Neural progenitor cell (in vitro differentiated cells): ENCODE results near the gene NANP. TPM values are rescaled to one million over a fixed set of nuclear protein-coding genes. Genes with fewer than 3 reads are reported as not detected.

Source experiments
- DNase-seq: peaks from one replicate; pipeline ENCODE4 v3.0.0-alpha.2; 2016; ENCODE audit warnings: low spot score
- H2AFZ ChIP-seq: fragments of 200-600 bp; sonication (generic); replicated peaks from 2 replicates; pipeline ENCODE4 v1.6.1; 2016; ENCODE audit warnings: antibody characterized with exemption
- H3F3A ChIP-seq: fragments of 200-600 bp; sonication (generic); 2 replicates; pipeline ENCODE4 v1.6.1; 2016; ENCODE audit warnings: antibody characterized with exemption, low read depth
- H3K27ac ChIP-seq: fragments of 200-600 bp; sonication (generic); 2 replicates; pipeline ENCODE4 v1.5.1; 2016; ENCODE audit warnings: mild to moderate bottlenecking
- H3K27me3 ChIP-seq: fragments of 200-600 bp; sonication (generic); 2 replicates; pipeline ENCODE4 v1.6.1; 2016; ENCODE audit warnings: mild to moderate bottlenecking, moderate library complexity
- H3K36me3 ChIP-seq: fragments of 200-600 bp; sonication (generic); 2 replicates; pipeline ENCODE4 v1.5.1; 2016
- H3K4me1 ChIP-seq: fragments of 200-600 bp; sonication (generic); 2 replicates; pipeline ENCODE4 v1.6.1; 2016; ENCODE audit warnings: mixed run types
- H3K4me2 ChIP-seq: fragments of 200-600 bp; sonication (generic); 2 replicates; pipeline ENCODE4 v1.6.1; 2016
- H3K4me3 ChIP-seq: fragments of 200-600 bp; sonication (generic); 2 replicates; pipeline ENCODE4 v1.5.1; 2016
- H3K79me2 ChIP-seq: fragments of 200-600 bp; sonication (generic); 2 replicates; pipeline ENCODE4 v1.6.1; 2016; ENCODE audit warnings: low read depth
- H3K9ac ChIP-seq: fragments of 200-600 bp; sonication (generic); 2 replicates; pipeline ENCODE4 v1.6.1; 2016
- H3K9me3 ChIP-seq: fragments of 200-600 bp; sonication (generic); 2 replicates; pipeline ENCODE4 v1.5.1; 2016; ENCODE audit warnings: low read depth
- H4K20me1 ChIP-seq: fragments of 200-600 bp; sonication (generic); 2 replicates; pipeline ENCODE4 v1.6.1; 2016; ENCODE audit warnings: low read depth
- H3K27ac Mint-ChIP-seq: 3 replicates; pipeline ENCODE4 v1.8.0; 2021; ENCODE audit warnings: mixed read lengths
- H3K27me3 Mint-ChIP-seq: 2 replicates; pipeline ENCODE4 v1.8.0; 2022; ENCODE audit warnings: low read depth, mild to moderate bottlenecking, inconsistent platforms, moderate library complexity, mixed read lengths; ENCODE audit not compliant: insufficient read depth
- H3K36me3 Mint-ChIP-seq: 3 replicates; pipeline ENCODE4 v1.8.0; 2021; ENCODE audit warnings: mixed read lengths
- H3K4me1 Mint-ChIP-seq: 3 replicates; pipeline ENCODE4 v1.8.0; 2021; ENCODE audit warnings: mixed read lengths
- H3K4me3 Mint-ChIP-seq: 3 replicates; pipeline ENCODE4 v1.8.0; 2021; ENCODE audit warnings: mild to moderate bottlenecking, moderate library complexity, mixed read lengths
- H3K9me3 Mint-ChIP-seq: 3 replicates; pipeline ENCODE4 v1.8.0; 2020; ENCODE audit warnings: mixed read lengths
- CTCF ChIP-seq: fragments of 200-600 bp; sonication (generic); IDR thresholded peaks from 2 replicates; pipeline ENCODE4 v1.5.1; 2017; ENCODE audit warnings: antibody characterized with exemption, mild to moderate bottlenecking
- EZH2 ChIP-seq: fragments of 200-600 bp; sonication (generic); IDR thresholded peaks from 2 replicates; pipeline ENCODE4 v1.6.1; 2017; ENCODE audit warnings: antibody characterized with exemption, mild to moderate bottlenecking, moderate library complexity
- EZH2phosphoT487 ChIP-seq: fragments of 200-600 bp; sonication (generic); IDR thresholded peaks from 2 replicates; pipeline ENCODE4 v1.6.1; 2017; ENCODE audit warnings: antibody characterized with exemption
- total RNA-seq: library from RNA; depleted of rRNA; stranded (reverse); fragments of >200 nt; gene quantifications from 2 replicates; pipeline ENCODE4 v1.2.3, GENCODE V29; 2015; ENCODE audit warnings: low replicate concordance

NANP gene
- total RNA-seq, 1 donor from 2014 or later, result 3.5 TPM

DNA sequence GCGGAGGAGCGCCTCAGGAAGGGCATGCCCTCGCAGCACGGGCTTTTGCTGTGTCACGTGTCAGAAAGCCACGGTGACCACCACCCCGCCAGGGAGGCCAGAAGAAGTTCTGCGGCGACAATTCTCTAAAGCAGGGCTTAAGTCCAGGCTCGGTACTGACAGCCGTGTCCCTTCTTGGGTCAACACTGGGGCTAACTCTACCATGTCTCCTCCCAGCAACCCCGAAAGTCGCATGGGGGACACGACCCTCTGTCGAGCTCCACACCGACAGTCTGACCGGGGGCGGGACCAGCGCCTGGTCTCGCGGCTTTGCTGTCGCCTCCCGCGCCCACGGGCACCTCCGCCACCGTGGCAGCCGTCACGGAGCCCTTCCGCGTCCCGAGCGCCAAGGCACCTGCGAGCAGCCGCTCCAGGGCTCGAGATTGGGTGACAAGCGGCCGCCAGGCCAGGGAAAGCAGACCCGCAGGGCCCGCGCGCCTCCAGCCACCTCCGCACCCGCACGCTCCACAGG lies 534 bp downstream of the NANP start:
- Histone ChIP-seq H3K4me1 (peaks cover 7% of the 10 kb centered on the region), H3K27me3 (peaks cover 31% of the 10 kb centered on the region), H3K9me3 (no peaks in the 10 kb centered on the region), H2AFZ (peak overlapping the region; percentile 82), H3K4me3 (peak overlapping the region; percentile 52), H4K20me1 (no peaks in the 10 kb centered on the region), H3K9ac (no peak overlapping the region), H3K4me2 (peak overlapping the region; percentile 83), H3K79me2 (peaks cover 9% of the 10 kb centered on the region), H3K27ac (no peak overlapping the region), H3F3A (peaks cover 13% of the 10 kb centered on the region), H3K36me3 (no peaks in the 10 kb centered on the region)
- Mint-ChIP-seq H3K4me3 (peak overlapping the region; percentile 86), H3K9me3 (no peaks in the 10 kb centered on the region), H3K4me1 (peaks cover 18% of the 10 kb centered on the region), H3K27me3 (peaks cover 7% of the 10 kb centered on the region), H3K36me3 (peaks cover 18% of the 10 kb centered on the region), H3K27ac (no peak overlapping the region)
- peak; percentile 41 for DNase-seq
- TF ChIP-seq CTCF, result no peak
- TF ChIP-seq EZH2, result no peak
- TF ChIP-seq EZH2phosphoT487, result peak; percentile 49

GRCh38 chr20:25622450-25623224 lies 1.2 kb downstream of the NANP start:
- H3K4me3 ChIP-seq, result peak overlapping the region; percentile 52
- no peaks in the 10 kb centered on the region for H3K36me3 ChIP-seq
- Mint-ChIP-seq H3K27ac (no peak overlapping the region), H3K9me3 (no peaks in the 10 kb centered on the region), H3K4me1 (peaks cover 18% of the 10 kb centered on the region), H3K36me3 (peaks cover 18% of the 10 kb centered on the region), H3K27me3 (peaks cover 7% of the 10 kb centered on the region), H3K4me3 (peak overlapping the region; percentile 86)
- H3K4me1 ChIP-seq, result peaks cover 7% of the 10 kb centered on the region
- no peak overlapping the region for H3K9ac ChIP-seq
- no peak for TF ChIP-seq EZH2phosphoT487
- no peak for TF ChIP-seq EZH2
- TF ChIP-seq CTCF, result no peak
- peak overlapping the region; percentile 82 for H2AFZ ChIP-seq
- DNase-seq, result no peak
- H3K27me3 ChIP-seq, result peaks cover 31% of the 10 kb centered on the region
- peaks cover 9% of the 10 kb centered on the region for H3K79me2 ChIP-seq
- H4K20me1 ChIP-seq, result no peaks in the 10 kb centered on the region
- H3K27ac ChIP-seq, result no peak overlapping the region
- peaks cover 13% of the 10 kb centered on the region for H3F3A ChIP-seq
- peak overlapping the region; percentile 83 for H3K4me2 ChIP-seq
- H3K9me3 ChIP-seq, result no peaks in the 10 kb centered on the region

DNA sequence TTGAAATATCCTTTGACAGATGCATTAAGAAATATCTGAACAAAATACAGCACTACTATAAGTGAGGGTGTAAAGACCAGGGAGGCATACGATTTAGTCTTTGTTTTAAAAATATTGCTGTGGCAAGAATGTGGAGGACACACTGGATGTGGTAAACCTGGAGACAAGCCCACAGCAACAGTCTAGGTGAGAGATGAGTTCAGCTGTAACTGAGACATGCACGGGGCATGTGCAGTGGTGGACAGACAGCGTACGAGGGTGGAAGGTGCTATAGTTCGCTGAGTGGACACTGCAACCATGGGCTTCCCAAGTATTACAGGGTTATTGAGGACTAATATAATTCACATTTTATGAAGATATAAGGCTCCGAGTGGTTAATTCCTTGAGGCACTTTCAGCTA lies 1.8 kb downstream of the NANP start:
- peaks cover 13% of the 10 kb centered on the region for H3F3A ChIP-seq
- H3K4me3 Mint-ChIP-seq, result peak overlapping the region; percentile 86
- TF ChIP-seq CTCF (no peak), EZH2phosphoT487 (no peak), EZH2 (no peak)
- no peak overlapping the region for H3K27ac Mint-ChIP-seq
- peaks cover 31% of the 10 kb centered on the region for H3K27me3 ChIP-seq
- H3K9me3 ChIP-seq, result no peaks in the 10 kb centered on the region
- no peaks in the 10 kb centered on the region for H3K9me3 Mint-ChIP-seq
- no peak overlapping the region for H2AFZ ChIP-seq
- H3K4me1 ChIP-seq, result peaks cover 7% of the 10 kb centered on the region
- H3K36me3 ChIP-seq, result no peaks in the 10 kb centered on the region
- peaks cover 18% of the 10 kb centered on the region for H3K36me3 Mint-ChIP-seq
- H4K20me1 ChIP-seq, result no peaks in the 10 kb centered on the region
- H3K9ac ChIP-seq, result no peak overlapping the region
- no peak overlapping the region for H3K4me2 ChIP-seq
- no peak overlapping the region for H3K4me3 ChIP-seq
- no peak overlapping the region for H3K27ac ChIP-seq
- DNase-seq, result no peak
- peaks cover 18% of the 10 kb centered on the region for H3K4me1 Mint-ChIP-seq
- peaks cover 7% of the 10 kb centered on the region for H3K27me3 Mint-ChIP-seq
- H3K79me2 ChIP-seq, result peaks cover 9% of the 10 kb centered on the region
